Measurements from ENCODE around the gene ROR2.

DNA sequence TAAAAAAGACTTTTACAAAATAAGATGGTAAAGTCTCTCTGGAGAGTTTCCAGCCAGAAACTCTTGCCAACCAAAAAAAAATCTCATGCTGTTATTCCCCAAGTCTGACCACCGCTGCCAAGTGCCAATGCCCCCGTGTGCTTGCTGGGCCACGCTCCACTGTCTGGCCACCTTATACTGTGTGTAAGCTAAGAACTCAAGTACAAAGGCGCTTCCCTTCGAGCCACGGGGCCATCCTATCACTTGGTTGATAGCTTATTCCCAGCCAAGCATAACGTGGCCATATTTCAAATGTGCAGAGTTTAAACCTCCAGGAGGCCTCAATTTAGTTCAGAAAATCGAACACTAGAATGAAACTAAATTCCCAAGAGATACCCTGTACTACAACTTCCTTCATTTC is 36.0 kb downstream of the ROR2 start:
- TF ChIP-seq CTCF (IDR thresholded peaks at IDR 0.05): no peak
- no peak for TF ChIP-seq POLR2A (IDR thresholded peaks at IDR 0.05; ENCODE audit: low read depth)
- no peak for TF ChIP-seq EP300 (IDR thresholded peaks at IDR 0.05)
